Endothelial cell (in vitro differentiated cells): Measurements from ENCODE around the gene TSEN54. TPM values are rescaled to one million over a fixed set of nuclear protein-coding genes. Genes with fewer than 3 reads are reported as not detected.

Experiments used
- DNase-seq: peaks from one replicate; pipeline ENCODE4 v3.0.0; 2021; ENCODE audit warnings: low spot score
- H3K27ac Mint-ChIP-seq: one replicate; pipeline ENCODE4 v1.8.0; 2021; ENCODE audit warnings: mixed read lengths, inconsistent platforms; ENCODE audit not compliant: unreplicated experiment
- H3K27me3 Mint-ChIP-seq: one replicate; pipeline ENCODE4 v1.8.0; 2021; ENCODE audit warnings: mild to moderate bottlenecking, moderate library complexity, mixed read lengths, inconsistent platforms; ENCODE audit not compliant: unreplicated experiment
- H3K36me3 Mint-ChIP-seq: one replicate; pipeline ENCODE4 v1.8.0; 2021; ENCODE audit warnings: mild to moderate bottlenecking, low read depth, mixed read lengths, inconsistent platforms; ENCODE audit not compliant: unreplicated experiment
- H3K4me1 Mint-ChIP-seq: one replicate; pipeline ENCODE4 v1.8.0; 2021; ENCODE audit warnings: mild to moderate bottlenecking, mixed read lengths, inconsistent platforms; ENCODE audit not compliant: unreplicated experiment
- H3K4me3 Mint-ChIP-seq: one replicate; pipeline ENCODE4 v1.8.0; 2021; ENCODE audit warnings: mild to moderate bottlenecking, mixed read lengths, inconsistent platforms; ENCODE audit not compliant: unreplicated experiment
- H3K9me3 Mint-ChIP-seq: one replicate; pipeline ENCODE4 v1.8.0; 2021; ENCODE audit warnings: mixed read lengths, inconsistent platforms; ENCODE audit not compliant: unreplicated experiment
- CTCF ChIP-seq: fragments of 200-600 bp; sonication (generic); IDR thresholded peaks from one replicate; pipeline ENCODE4 v1.5.0; 2021; ENCODE audit warnings: antibody characterized with exemption; ENCODE audit not compliant: unreplicated experiment
- total RNA-seq: library from RNA; stranded (reverse); fragmentation: NEBNext Ultra II Directional; extraction: Animal tissue kit (Norgen Biotek cat#: 25700); gene quantifications from one replicate; pipeline ENCODE4 v1.2.1, GENCODE V29; 2021; ENCODE audit not compliant: unreplicated experiment

Gene TSEN54
- total RNA-seq, 1 donor from 2014 or later: 18.8 TPM

DNA sequence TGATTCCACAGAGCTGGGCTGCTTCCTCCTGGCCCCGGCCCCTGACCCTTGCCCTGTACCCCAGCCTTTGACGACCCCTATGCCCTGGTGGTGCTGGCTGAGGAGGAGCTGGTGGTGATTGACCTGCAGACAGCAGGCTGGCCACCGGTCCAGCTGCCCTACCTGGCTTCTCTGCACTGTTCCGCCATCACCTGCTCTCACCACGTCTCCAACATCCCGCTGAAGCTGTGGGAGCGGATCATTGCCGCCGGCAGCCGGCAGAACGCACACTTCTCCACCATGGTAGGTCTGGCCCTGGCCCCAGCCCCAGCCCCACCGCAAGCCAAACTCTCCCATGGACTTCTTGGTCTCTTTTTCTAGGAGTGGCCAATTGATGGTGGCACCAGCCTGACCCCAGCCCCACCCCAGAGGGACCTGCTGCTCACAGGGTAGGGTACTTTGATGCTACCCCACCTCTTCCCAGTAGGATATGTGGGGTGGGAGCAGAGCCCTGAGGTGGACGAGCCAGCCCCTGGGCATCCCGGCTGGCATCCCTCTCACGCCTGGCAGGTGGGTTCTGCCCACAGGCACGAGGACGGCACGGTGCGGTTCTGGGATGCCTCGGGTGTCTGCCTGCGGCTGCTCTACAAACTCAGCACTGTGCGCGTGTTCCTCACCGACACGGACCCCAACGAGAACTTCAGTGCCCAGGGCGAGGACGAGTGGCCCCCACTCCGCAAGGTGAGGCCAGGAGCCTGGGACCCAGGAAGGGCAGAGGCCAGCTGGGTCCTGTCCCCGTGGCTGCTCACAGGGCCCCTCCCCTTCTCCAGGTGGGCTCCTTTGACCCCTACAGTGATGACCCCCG, 52.3 kb downstream of the TSEN54 start:
- no peaks in the 10 kb centered on the region for H3K9me3 Mint-ChIP-seq

DNA sequence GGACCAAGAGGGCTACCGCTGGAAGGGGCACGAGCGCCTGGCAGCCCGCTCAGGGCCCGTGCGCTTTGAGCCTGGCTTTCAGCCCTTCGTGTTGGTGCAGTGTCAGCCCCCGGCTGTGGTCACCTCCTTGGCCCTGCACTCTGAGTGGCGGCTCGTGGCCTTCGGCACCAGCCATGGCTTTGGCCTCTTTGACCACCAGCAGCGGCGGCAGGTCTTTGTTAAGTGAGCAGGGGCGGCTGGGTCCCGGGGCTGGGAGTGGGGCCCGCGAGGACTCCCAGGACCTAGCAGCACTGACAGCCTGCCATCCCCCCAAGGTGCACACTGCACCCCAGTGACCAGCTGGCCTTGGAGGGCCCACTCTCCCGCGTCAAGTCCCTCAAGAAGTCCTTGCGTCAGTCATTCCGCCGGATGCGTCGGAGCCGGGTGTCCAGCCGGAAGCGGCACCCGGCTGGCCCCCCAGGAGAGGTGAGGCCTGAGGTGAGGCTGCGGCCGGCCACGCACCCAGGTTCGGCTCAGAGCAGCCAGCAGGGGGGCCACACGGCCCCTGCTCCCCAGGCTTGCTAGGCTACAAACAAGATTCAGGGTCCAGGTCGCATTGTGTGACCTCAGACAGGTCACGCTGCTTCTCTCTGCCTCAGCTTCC, 53.8 kb downstream of the TSEN54 start:
- Mint-ChIP-seq H3K9me3 (no peaks in the 10 kb centered on the region), H3K4me1 (no peaks in the 10 kb centered on the region), H3K27ac (no peak overlapping the region), H3K36me3 (peaks cover 10% of the 10 kb centered on the region), H3K27me3 (peaks cover 7% of the 10 kb centered on the region), H3K4me3 (no peak overlapping the region)
- TF ChIP-seq CTCF: no peak
- DNase-seq: no peak

More for the DNA sequence above, 52.3 kb downstream of the TSEN54 start:
- Mint-ChIP-seq H3K27ac (no peak overlapping the region), H3K36me3 (peaks cover 10% of the 10 kb centered on the region), H3K4me3 (no peak overlapping the region), H3K4me1 (no peaks in the 10 kb centered on the region), H3K27me3 (peaks cover 7% of the 10 kb centered on the region)
- no peak for TF ChIP-seq CTCF
- DNase-seq: no peak

GRCh38 chr17:75570772-75571171, 54.4 kb downstream of the TSEN54 start:
- no peaks in the 10 kb centered on the region for H3K4me1 Mint-ChIP-seq
- peaks cover 7% of the 10 kb centered on the region for H3K27me3 Mint-ChIP-seq
- no peak for DNase-seq
- H3K36me3 Mint-ChIP-seq: peaks cover 8% of the 10 kb centered on the region
- no peak overlapping the region for H3K27ac Mint-ChIP-seq
- no peak for TF ChIP-seq CTCF
- no peak overlapping the region for H3K4me3 Mint-ChIP-seq
- H3K9me3 Mint-ChIP-seq: no peaks in the 10 kb centered on the region

DNA sequence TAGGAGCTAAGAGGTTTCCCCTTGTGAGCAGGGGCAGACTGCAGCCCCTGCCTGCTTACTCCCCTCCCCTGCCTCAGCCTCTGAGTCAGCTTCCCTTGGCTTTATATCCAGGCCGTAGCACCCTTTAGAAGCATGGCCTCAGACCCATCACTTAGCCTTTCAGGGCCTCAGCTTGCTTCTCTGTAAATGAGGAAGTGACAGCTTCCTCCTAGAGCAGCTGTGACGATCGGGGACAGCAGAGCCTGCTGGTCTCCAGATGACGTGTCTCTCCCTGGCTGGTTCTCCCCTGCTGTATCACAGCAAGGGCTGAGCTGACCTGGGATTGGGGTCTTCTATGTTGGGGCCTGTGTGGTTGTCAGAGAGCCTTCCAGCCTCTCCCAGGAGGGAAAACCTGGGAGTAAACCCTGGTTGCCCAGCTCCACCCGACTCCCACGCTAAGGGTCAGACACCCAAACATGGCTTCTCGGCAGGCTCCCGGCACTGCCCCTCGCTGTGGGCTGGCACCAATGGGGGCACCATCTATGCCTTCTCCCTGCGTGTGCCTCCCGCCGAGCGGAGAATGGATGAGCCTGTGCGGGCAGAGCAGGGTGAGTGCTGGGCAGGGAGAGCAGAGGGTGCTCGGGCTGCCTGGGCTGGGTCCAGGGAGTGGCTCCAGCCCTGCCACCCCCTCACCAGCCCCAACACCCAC, 55.0 kb downstream of the TSEN54 start:
- no peaks in the 10 kb centered on the region for H3K9me3 Mint-ChIP-seq

More for the DNA sequence above, 55.0 kb downstream of the TSEN54 start:
- H3K4me3 Mint-ChIP-seq: no peak overlapping the region
- peak; percentile 28 for DNase-seq
- no peak for TF ChIP-seq CTCF
- H3K27ac Mint-ChIP-seq: peak overlapping the region; percentile 13
- H3K36me3 Mint-ChIP-seq: peaks cover 3% of the 10 kb centered on the region
- peaks cover 5% of the 10 kb centered on the region for H3K27me3 Mint-ChIP-seq
- no peaks in the 10 kb centered on the region for H3K4me1 Mint-ChIP-seq
